Measurements from ENCODE around the gene PNRC1. TPM values are rescaled to one million over a fixed set of nuclear protein-coding genes. Genes with fewer than 3 reads are reported as not detected.

PNRC1 gene
- total RNA-seq, 1 experiment from 2014 or later, result 54.8 TPM

- no peak overlapping the region for H3K27ac ChIP-seq
- no peak for DNase-seq
- 0 out of 2 replicates have a peak, but pooled peaks cover 4% of the 10 kb centered on the region for H3K9me3 ChIP-seq (replicated peaks)
- H3K4me1 ChIP-seq, result no peaks in the 10 kb centered on the region
- H3K36me3 ChIP-seq, result no peaks in the 10 kb centered on the region
- no peak overlapping the region for H3K4me3 ChIP-seq
- H3K27me3 ChIP-seq, result no peaks in the 10 kb centered on the region; the same call in 1 of the 2 replicates
Measured at GRCh38 chr6:89069536-89070163, 10.9 kb upstream of the PNRC1 start.

- Histone ChIP-seq H3K27ac (no peak overlapping the region), H3K4me1 (no peaks in the 10 kb centered on the region), H3K9me3 (replicated peaks) (0 out of 2 replicates have a peak, but pooled peaks cover 4% of the 10 kb centered on the region), H3K36me3 (no peaks in the 10 kb centered on the region), H3K27me3 (no peaks in the 10 kb centered on the region; the same call in 1 of the 2 replicates), H3K4me3 (no peak overlapping the region)
- DNase-seq, result no peak
Measured at GRCh38 chr6:89071036-89071435, 9.5 kb upstream of the PNRC1 start.

GRCh38 chr6:89073014-89073620 lies 7.4 kb upstream of the PNRC1 start:
- no peaks in the 10 kb centered on the region for H3K36me3 ChIP-seq
- no peaks in the 10 kb centered on the region; the same call in 1 of the 2 replicates for H3K27me3 ChIP-seq
- H3K4me3 ChIP-seq, result no peak overlapping the region
- no peak overlapping the region for H3K27ac ChIP-seq
- 0 out of 2 replicates have a peak, but pooled peaks cover 4% of the 10 kb centered on the region for H3K9me3 ChIP-seq (replicated peaks)
- no peaks in the 10 kb centered on the region for H3K4me1 ChIP-seq
- DNase-seq, result no peak

GRCh38 chr6:89073840-89074239 lies 6.7 kb upstream of the PNRC1 start:
- Histone ChIP-seq H3K4me1 (peaks cover 2% of the 10 kb centered on the region; the same call in 1 of the 2 replicates), H3K4me3 (no peak overlapping the region), H3K36me3 (no peaks in the 10 kb centered on the region), H3K9me3 (replicated peaks) (0 out of 2 replicates have a peak, but pooled peaks cover 4% of the 10 kb centered on the region), H3K27ac (no peak overlapping the region), H3K27me3 (no peaks in the 10 kb centered on the region; the same call in 1 of the 2 replicates)
- DNase-seq, result no peak

- H3K36me3 ChIP-seq, result peaks cover 9% of the 10 kb centered on the region; the same call in 1 of the 2 replicates
- peak; percentile 26 to 65 for DNase-seq
- H3K9me3 ChIP-seq (replicated peaks), result no peaks in the 10 kb centered on the region
- peaks cover 5% of the 10 kb centered on the region; the same call in 1 of the 2 replicates for H3K4me1 ChIP-seq
- peak overlapping the region; percentile 71 for H3K27ac ChIP-seq
- peak overlapping the region; percentile 77 for H3K4me3 ChIP-seq
- no peaks in the 10 kb centered on the region for H3K27me3 ChIP-seq
Measured at GRCh38 chr6:89079511-89080234, 878 bp upstream of the PNRC1 start.

GRCh38 chr6:89081129-89081422 lies 525 bp downstream of the PNRC1 start:
- Histone ChIP-seq H3K36me3 (peaks cover 19% of the 10 kb centered on the region; the same call in 1 of the 2 replicates), H3K27me3 (no peaks in the 10 kb centered on the region), H3K27ac (peak overlapping the region; percentile 71), H3K4me3 (peak overlapping the region; percentile 77), H3K4me1 (peaks cover 5% of the 10 kb centered on the region; the same call in 1 of the 2 replicates), H3K9me3 (replicated peaks) (no peaks in the 10 kb centered on the region)
- DNase-seq, result no peak

GRCh38 chr6:89081423-89082322 lies 1.1 kb downstream of the PNRC1 start:
- peaks cover 5% of the 10 kb centered on the region; the same call in 1 of the 2 replicates for H3K4me1 ChIP-seq
- H3K27ac ChIP-seq, result peak overlapping the region; percentile 81
- DNase-seq, result peak; percentile 97 to 98
- H3K4me3 ChIP-seq, result peak overlapping the region; percentile 77
- H3K27me3 ChIP-seq, result no peaks in the 10 kb centered on the region
- no peaks in the 10 kb centered on the region for H3K9me3 ChIP-seq (replicated peaks)
- H3K36me3 ChIP-seq, result peaks cover 19% of the 10 kb centered on the region; the same call in 1 of the 2 replicates

- peak in 1 of 2 experiments; percentile 31 for DNase-seq
- Histone ChIP-seq H3K9me3 (replicated peaks) (no peaks in the 10 kb centered on the region), H3K4me1 (peaks cover 5% of the 10 kb centered on the region; the same call in 1 of the 2 replicates), H3K4me3 (peak overlapping the region; percentile 77), H3K27ac (peak overlapping the region; percentile 81; the same call in 1 of the 2 replicates), H3K36me3 (peaks cover 19% of the 10 kb centered on the region; the same call in 1 of the 2 replicates), H3K27me3 (no peaks in the 10 kb centered on the region)
Measured at GRCh38 chr6:89082486-89082891, 1.9 kb downstream of the PNRC1 start.

- DNase-seq, result no peak
- peaks cover 19% of the 10 kb centered on the region; the same call in 1 of the 2 replicates for H3K36me3 ChIP-seq
- no peak overlapping the region for H3K4me3 ChIP-seq
- H3K9me3 ChIP-seq (replicated peaks), result no peaks in the 10 kb centered on the region
- no peaks in the 10 kb centered on the region; the same call in 1 of the 2 replicates for H3K4me1 ChIP-seq
- no peaks in the 10 kb centered on the region for H3K27me3 ChIP-seq
- H3K27ac ChIP-seq, result no peak overlapping the region
Measured at GRCh38 chr6:89084542-89084941, 4.0 kb downstream of the PNRC1 start.

- no peaks in the 10 kb centered on the region for H3K27me3 ChIP-seq
- H3K36me3 ChIP-seq, result peaks cover 19% of the 10 kb centered on the region; the same call in 1 of the 2 replicates
- H3K4me1 ChIP-seq, result no peaks in the 10 kb centered on the region; the same call in 1 of the 2 replicates
- no peak for DNase-seq
- no peak overlapping the region for H3K4me3 ChIP-seq
- no peaks in the 10 kb centered on the region for H3K9me3 ChIP-seq (replicated peaks)
- H3K27ac ChIP-seq, result no peak overlapping the region
Measured at GRCh38 chr6:89084954-89085353, 4.4 kb downstream of the PNRC1 start.

- no peak overlapping the region for H3K27ac ChIP-seq
- H3K36me3 ChIP-seq, result peaks cover 19% of the 10 kb centered on the region; the same call in 1 of the 2 replicates
- no peak for DNase-seq
- no peaks in the 10 kb centered on the region for H3K9me3 ChIP-seq (replicated peaks)
- H3K27me3 ChIP-seq, result no peaks in the 10 kb centered on the region
- H3K4me1 ChIP-seq, result no peaks in the 10 kb centered on the region; the same call in 1 of the 2 replicates
- no peak overlapping the region for H3K4me3 ChIP-seq
Measured at GRCh38 chr6:89085409-89086205, 5.1 kb downstream of the PNRC1 start.

- Histone ChIP-seq H3K27ac (no peak overlapping the region), H3K36me3 (peaks cover 19% of the 10 kb centered on the region; the same call in 1 of the 2 replicates), H3K27me3 (no peaks in the 10 kb centered on the region), H3K9me3 (replicated peaks) (no peaks in the 10 kb centered on the region), H3K4me1 (no peaks in the 10 kb centered on the region), H3K4me3 (no peak overlapping the region)
- no peak for DNase-seq
Measured at GRCh38 chr6:89087881-89088280, 7.3 kb downstream of the PNRC1 start.

- DNase-seq, result no peak
- Histone ChIP-seq H3K27me3 (no peaks in the 10 kb centered on the region), H3K4me1 (no peaks in the 10 kb centered on the region), H3K36me3 (no peaks in the 10 kb centered on the region), H3K27ac (no peak overlapping the region), H3K9me3 (replicated peaks) (no peaks in the 10 kb centered on the region), H3K4me3 (no peak overlapping the region)
Measured at GRCh38 chr6:89098461-89098860, 17.9 kb downstream of the PNRC1 start.
